ENCODE data around the gene TOP2B. TPM values are rescaled to one million over a fixed set of nuclear protein-coding genes. Genes with fewer than 3 reads are reported as not detected.

TOP2B gene
- total and polyA plus RNA-seq, 9 of the 15 experiments (the other 6 are each of a cell fraction or from before 2014, with no cell fraction given): 45.3 to 186 (median 134) TPM

- TF ChIP-seq RCOR1 (IDR thresholded peaks at IDR 0.05; ENCODE audit: borderline replicate concordance in 1 of 2, low read depth in 2 of 2, low read length in 2 of 2): peak in 1 of 2 experiments; percentile 57; a peak in 2 of 4 replicates
- no peak for TF ChIP-seq NKRF (IDR thresholded peaks at IDR 0.05; ENCODE audit: borderline replicate concordance)
- TF ChIP-seq CBX1 (IDR thresholded peaks at IDR 0.05; ENCODE audit: low read depth): no peak
- TF ChIP-seq KDM1A (IDR thresholded peaks at IDR 0.05): peak; percentile 36 to 38; a peak in 2 of 4 replicates
- TF ChIP-seq ZNF121 (CRISPR knock-in tag; conservative IDR thresholded peaks at IDR 0.05): no peak
- TF ChIP-seq CHD2 (IDR thresholded peaks at IDR 0.05; ENCODE audit: low read depth, low read length): no peak
- peak; percentile 89 for TF ChIP-seq ARID1B (IDR thresholded peaks at IDR 0.05)
- TF ChIP-seq CHCHD3 (CRISPR knock-in tag; IDR thresholded peaks at IDR 0.05): no peak
- peak; percentile 25; the same call in 1 of the 2 replicates for TF ChIP-seq ESRRA (IDR thresholded peaks at IDR 0.05; ENCODE audit: borderline replicate concordance, low read depth)
- peak; percentile 61 for TF ChIP-seq MAFG (tag; conservative IDR thresholded peaks at IDR 0.05)
- TF ChIP-seq E2F8 (IDR thresholded peaks at IDR 0.05; ENCODE audit: low read depth, partially characterized antibody): no peak
- TF ChIP-seq TSHZ1 (CRISPR knock-in tag; IDR thresholded peaks at IDR 0.05): no peak
- peak in 1 of 2 experiments; percentile 85; a peak in 2 of 4 replicates for TF ChIP-seq SRF (CRISPR knock-in tag; IDR thresholded peaks at IDR 0.05)
- TF ChIP-seq GTF2E2 (tag; IDR thresholded peaks at IDR 0.05): no peak
- peak; percentile 45; the same call in 1 of the 2 replicates for TF ChIP-seq CREM (IDR thresholded peaks at IDR 0.05; ENCODE audit: low read depth)
- TF ChIP-seq MEIS2 (IDR thresholded peaks at IDR 0.05; ENCODE audit: partially characterized antibody): peak; percentile 88
- no peak for TF ChIP-seq BCL6 (CRISPR knock-in tag; IDR thresholded peaks at IDR 0.05)
- TF ChIP-seq NFE2 (IDR thresholded peaks at IDR 0.05; ENCODE audit: low read depth): peak; percentile 86
- TF ChIP-seq ZNF695 (CRISPR knock-in tag; IDR thresholded peaks at IDR 0.05): no peak
- TF ChIP-seq CC2D1A (IDR thresholded peaks at IDR 0.05): peak; percentile 63
Observed at GRCh38 chr3:25604107-25604805, 60.5 kb downstream of the TOP2B start (continued).
